HG02610 (cell line): ENCODE measurements around the gene NR2C2AP.
"Not testable (repeated sequence)": the region's sequence is repeated elsewhere in the genome, so short reads cannot be mapped to it uniquely, and the experiment has no call there.

Source experiments
- ATAC-seq: cut with Tn5 transposase; IDR thresholded peaks from one replicate; pipeline ENCODE4 v1.9.1; 2021; ENCODE audit warnings: mild to moderate bottlenecking, moderate library complexity; ENCODE audit not compliant: unreplicated experiment

The NR2C2AP gene, protein sequence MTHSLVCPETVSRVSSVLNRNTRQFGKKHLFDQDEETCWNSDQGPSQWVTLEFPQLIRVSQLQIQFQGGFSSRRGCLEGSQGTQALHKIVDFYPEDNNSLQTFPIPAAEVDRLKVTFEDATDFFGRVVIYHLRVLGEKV

GRCh38 chr19:19203012-19203856 is at the start of gene NR2C2AP:
NR2C2AP (minus strand) TSS chr19:19203414; CDS start chr19:19203060, 354 bp downstream.
- peak; percentile 68 for ATAC-seq

DNA sequence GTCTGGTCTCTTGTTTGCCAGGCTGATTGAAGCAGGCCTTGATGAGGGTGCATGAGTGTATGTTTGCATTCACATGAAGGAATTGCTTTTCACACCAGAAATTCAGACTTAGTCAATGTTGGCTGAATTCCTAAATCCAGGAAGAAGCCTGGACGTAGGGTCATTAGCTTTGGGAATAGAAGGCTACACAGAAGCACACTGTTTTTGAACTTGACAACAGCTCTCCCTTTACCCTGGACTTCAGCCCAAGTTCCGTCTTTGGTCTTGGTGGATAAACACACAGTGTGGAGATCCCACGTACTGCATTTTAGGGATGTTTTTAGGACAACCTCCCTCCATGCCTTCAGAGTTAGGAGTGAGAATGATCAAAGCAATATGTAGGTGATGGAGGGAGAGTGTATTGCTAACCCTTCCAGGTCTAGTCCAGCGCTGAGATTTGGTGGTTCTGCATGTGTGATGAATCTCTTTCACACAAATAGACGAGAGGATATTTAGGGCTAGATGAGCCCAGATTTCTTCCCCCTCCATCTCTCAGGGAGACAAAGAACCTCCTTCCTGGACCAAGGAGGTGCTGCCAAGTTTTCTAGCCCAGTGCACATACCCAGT is 47.1 kb upstream of the NR2C2AP start:
- no peak for ATAC-seq

GRCh38 chr19:19240476-19240875 is 37.3 kb upstream of the NR2C2AP start:
- no peak for ATAC-seq

DNA sequence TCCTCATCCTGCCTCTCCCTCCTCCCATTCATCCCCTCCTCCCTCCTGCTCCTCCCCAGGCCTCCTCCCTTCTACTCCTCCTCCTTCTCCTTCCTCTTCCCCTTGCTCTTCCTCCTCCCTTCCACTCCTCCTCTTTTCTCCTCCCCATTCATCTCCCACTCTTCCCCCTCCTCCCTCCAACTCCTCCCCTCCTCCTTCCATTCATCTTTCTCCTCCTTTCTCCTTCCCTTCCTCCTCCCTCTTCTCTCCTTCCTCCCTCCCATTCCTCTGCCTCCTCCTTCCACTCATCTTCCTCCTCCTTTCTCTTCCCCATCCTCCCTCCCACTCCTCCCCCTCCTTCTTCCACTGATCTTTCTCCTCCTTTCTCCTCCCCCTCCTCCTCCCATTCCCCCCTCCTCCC is 36.5 kb upstream of the NR2C2AP start:
- ATAC-seq, result no peak

- no peak for ATAC-seq
Measured at GRCh38 chr19:19238126-19238894, 35.1 kb upstream of the NR2C2AP start.

- no peak for ATAC-seq
Measured at GRCh38 chr19:19236173-19236572, 33.0 kb upstream of the NR2C2AP start.

DNA sequence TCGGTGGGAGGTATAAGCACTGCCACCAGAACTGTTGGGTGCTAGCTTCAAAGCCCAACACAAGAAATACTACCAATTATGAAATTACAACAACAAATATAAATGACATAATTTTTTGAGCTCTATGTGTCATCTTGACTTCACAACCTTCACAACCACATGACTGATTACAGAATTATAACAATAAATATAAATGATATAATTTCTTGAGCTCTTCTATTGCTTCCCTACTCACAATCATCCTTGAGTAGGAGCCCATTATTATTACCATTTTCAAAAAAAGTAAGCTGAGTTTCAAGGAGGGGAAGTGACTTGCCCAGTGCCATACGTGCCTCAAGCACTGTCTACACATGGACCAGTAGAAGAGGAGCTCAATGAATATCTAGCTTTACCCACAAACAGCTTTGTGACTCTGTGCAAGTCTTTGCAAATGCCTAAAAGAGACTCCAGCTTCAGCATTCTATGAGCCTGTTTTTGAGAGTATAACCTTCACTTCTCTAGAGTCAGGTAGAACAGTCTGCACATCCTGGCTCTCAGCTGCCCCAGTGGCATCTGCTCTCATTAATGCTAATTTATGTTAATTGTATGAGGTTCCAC is 31.1 kb upstream of the NR2C2AP start:
- ATAC-seq, result no peak

- ATAC-seq, result no peak
Measured at GRCh38 chr19:19232261-19232721, 29.1 kb upstream of the NR2C2AP start.

DNA sequence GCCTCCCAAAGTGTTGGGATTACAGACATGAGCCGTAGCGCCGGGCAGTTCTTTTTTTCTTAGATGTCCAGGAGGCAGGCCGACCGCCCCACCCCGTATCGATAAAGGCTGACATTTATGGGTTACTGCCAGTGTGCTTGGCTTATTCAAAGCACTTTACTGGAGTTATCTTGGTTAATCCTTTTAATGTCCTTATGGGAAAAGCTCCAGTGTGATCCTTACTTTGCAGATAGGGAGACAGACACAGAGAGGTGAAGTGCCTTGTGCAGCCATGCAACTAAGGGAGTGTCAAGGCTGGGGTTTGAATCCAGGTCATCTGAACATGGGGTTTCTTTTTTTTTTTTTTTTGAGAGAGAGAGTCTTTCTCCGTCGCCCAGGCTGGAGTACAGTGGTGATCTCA is 27.8 kb upstream of the NR2C2AP start:
- no peak for ATAC-seq

GRCh38 chr19:19229701-19230100 is 26.5 kb upstream of the NR2C2AP start:
- no peak for ATAC-seq

- no peak for ATAC-seq
Measured at GRCh38 chr19:19227217-19227616, 24.0 kb upstream of the NR2C2AP start.

DNA sequence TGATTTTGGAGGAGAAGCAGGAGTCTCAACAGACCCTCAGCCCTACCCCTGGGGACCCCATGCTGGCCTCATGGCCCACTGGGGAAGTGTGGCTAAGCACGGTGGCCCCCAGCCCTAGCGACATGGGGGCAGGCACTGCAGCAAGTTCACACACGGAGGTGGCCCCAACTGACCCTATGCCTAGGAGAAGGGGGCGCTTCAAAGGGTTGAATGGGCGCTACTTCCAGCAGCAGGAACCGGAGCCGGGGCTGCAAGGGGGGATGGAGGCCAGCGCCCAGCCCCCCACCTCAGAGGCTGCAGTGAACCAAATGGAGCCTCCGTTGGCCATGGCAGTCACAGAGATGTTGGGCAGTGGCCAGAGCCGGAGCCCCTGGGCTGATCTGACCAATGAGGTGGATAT is 23.4 kb upstream of the NR2C2AP start:
- ATAC-seq, result no peak

- no peak for ATAC-seq
Measured at GRCh38 chr19:19226204-19226603, 23.0 kb upstream of the NR2C2AP start.

DNA sequence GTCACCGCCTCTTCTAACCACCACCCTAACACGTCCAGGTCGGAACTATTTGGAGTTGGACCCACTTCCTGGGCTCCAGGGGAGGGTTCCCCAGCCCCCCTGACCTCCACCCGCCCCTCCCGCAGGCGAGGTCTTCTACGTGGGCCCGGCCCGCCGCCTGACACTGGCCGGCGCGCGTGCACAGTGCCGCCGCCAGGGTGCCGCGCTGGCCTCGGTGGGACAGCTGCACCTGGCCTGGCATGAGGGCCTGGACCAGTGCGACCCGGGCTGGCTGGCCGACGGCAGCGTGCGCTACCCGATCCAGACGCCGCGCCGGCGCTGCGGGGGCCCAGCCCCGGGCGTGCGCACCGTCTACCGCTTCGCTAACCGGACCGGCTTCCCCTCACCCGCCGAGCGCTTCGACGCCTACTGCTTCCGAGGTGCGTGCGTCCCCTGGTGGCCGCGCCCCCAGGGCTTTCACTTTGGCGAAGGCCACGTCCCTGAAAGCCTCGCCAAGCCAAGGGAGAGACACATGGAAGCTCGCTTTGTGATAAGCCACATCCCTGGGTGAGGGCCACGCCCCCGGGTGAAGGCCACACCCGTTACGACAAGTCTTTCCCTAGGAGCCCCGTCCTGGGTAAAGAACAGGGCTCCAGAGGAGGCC is 21.8 kb upstream of the NR2C2AP start:
- ATAC-seq, result no peak

- ATAC-seq, result no peak
Measured at GRCh38 chr19:19224150-19224851, 21.1 kb upstream of the NR2C2AP start.

- no peak for ATAC-seq
Measured at GRCh38 chr19:19223636-19224035, 20.4 kb upstream of the NR2C2AP start.

DNA sequence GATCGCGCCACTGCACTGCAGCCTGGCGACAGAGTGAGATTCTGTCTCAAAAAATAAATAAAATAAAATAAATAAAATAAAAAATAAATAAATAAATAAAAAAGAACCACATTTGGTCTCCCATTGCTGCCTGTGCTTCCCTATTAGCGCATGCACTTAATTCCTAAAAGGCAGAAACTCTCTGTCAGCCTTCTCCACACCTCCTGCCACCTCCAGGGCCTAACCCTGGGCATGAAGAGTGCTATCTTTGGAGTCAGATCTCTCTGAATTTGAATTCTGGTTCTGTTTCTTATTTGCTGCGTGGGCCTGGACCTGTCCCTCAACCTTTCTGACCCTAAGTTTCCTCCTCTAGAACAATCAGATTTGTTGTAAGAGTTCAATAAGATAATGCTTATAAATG is 19.8 kb upstream of the NR2C2AP start:
- ATAC-seq, result no peak

DNA sequence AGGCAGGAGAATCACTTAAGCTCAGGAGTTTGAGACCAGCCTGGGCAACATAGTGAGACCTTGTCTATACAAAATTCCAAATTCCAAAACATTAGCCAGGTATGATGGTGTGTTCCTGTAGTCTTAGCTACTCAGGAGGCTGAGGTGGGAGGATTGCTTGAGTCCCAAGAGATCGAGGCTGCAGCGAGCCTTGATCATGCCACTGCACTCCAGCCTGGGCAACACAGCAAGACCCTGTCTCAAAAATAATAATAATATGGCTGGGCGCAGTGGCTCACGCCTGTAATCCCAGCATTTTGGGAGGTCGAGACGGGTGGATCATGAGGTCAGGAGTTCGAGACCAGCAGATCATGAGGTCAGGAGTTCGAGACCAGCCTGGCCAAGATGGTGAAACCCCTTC is 17.8 kb upstream of the NR2C2AP start:
- not testable (repeated sequence) for ATAC-seq

DNA sequence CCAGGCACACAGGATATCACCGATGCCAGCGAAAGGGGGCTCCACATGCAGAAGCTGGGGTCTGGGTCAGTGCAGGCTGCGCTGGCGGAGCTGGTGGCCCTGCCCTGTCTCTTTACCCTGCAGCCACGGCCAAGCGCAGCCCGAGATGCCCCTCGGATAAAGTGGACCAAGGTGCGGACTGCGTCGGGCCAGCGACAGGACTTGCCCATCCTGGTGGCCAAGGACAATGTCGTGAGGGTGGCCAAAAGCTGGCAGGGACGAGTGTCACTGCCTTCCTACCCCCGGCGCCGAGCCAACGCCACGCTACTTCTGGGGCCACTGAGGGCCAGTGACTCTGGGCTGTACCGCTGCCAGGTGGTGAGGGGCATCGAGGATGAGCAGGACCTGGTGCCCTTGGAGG is 15.7 kb upstream of the NR2C2AP start:
- ATAC-seq, result no peak

DNA sequence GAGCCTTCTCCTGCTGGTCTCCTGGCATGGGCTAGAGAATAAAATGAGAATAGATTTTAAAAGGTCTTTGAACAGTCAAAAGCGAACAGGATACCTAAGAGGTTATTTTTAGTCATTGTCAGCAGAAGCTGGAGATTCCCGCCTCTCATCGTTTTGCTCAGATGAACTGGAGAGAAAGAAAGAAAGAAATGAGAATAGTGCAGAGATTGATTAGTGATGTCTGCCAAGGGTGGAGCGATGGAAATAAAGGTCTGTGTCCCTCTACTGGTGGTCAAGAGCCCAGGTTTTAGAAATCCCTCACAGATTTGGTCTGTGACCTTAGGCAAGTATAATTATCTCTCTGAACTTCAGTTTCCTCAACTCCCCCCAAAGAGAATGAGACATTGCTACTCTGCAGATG is 13.9 kb upstream of the NR2C2AP start:
- no peak for ATAC-seq
